Measurements from ENCODE around the gene PAK3.

Gene PAK3

GRCh38 chrX:111124418-111124817, 28.4 kb downstream of the PAK3 start:
- no peak for DNase-seq
- in situ Hi-C loops (cut with MboI; ENCODE audit: low pct_unique_long_range_greater_than_20kb, low sequenced_read_pairs) = no loop called here

DNA sequence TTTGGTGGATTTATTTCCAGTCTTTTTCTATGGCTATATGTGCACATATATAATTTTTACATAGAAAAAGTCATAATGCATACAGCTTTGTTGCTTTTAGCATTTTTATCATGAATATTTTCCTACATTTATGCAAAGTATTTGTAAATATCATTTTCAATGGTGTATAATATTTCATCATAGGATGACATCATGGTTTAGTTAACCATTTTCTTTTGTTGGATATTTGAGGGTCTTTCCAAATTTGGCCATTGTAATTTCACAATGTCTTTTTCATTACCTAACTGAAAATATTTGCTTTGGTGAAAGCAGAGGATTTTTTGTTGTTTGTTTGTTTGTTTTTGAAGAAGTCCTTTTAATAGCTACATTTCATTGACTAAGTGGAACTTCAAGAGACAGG, 31.0 kb downstream of the PAK3 start:
- in situ Hi-C loops (cut with MboI; ENCODE audit: low pct_unique_long_range_greater_than_20kb, low sequenced_read_pairs) = no loop called here
- no peak for DNase-seq

- in situ Hi-C loops (cut with MboI; ENCODE audit: low pct_unique_long_range_greater_than_20kb, low sequenced_read_pairs) = no loop called here
- DNase-seq = no peak
Observed at GRCh38 chrX:111129921-111130320, 33.9 kb downstream of the PAK3 start.

DNA sequence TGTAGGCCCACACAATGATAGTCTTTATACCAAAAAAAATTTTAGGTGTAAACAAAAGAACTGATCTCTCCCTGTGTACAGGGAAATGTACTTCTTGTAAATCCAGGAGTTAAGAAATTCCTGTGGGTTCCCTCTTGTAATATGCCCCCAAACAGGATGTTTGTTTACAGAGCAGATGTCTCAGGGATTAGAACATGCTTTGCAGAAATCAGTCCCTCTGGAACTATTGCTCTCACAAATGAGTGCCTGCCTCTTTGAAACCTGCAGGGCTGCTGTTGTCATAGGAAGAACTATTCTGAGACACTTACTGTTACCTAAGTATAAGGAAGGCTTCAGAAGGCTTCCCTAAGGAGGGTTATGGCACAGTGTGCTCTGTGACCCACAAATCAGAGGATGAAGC, 35.6 kb downstream of the PAK3 start:
- in situ Hi-C loops (cut with MboI; ENCODE audit: low pct_unique_long_range_greater_than_20kb, low sequenced_read_pairs) = no loop called here
- DNase-seq = no peak

DNA sequence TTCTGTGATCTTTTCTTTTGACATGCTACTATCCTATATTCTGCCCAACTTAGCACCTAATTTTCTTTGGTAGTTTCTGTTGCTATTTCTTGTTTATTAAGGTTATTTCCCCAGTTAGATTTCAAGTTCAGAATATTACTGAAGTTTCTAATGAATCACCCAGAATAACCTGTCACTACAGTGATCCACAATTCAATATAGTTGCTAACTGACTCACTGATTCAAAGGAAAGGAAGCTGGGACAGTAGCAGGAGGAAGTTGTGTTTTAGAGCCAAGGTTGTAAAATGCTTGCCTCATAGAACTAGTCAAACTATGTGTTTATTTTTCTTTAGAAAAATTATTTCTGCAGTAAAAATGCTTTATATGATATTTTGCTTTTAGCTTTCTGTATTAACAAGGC, 37.4 kb downstream of the PAK3 start:
- no peak for DNase-seq

GRCh38 chrX:111145878-111146277, 49.9 kb downstream of the PAK3 start:
- in situ Hi-C loops (cut with MboI; ENCODE audit: low pct_unique_long_range_greater_than_20kb, low sequenced_read_pairs) = no loop called here

More for the DNA sequence above, 37.4 kb downstream of the PAK3 start:
- in situ Hi-C loops (cut with MboI; ENCODE audit: low pct_unique_long_range_greater_than_20kb, low sequenced_read_pairs) = no loop called here

DNA sequence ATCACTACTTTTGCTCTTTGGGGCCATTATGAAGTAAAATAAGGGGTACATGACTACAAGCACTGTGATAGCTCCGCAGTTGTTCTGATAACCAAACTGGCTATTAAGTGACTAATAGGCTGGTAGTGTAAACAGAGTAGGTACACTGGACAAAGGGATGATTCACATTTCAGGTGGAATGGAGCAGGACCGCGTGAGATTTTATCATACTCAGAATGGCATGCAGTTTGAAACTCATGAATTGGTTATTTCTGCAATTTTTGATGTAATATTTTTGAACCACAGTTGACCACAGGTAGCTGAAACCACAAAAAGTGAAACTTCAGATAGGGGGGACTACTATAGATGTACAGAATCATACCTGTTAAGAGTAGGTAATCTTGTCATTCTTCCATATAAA, 55.8 kb downstream of the PAK3 start:
- no peak for DNase-seq
- in situ Hi-C loops (cut with MboI; ENCODE audit: low pct_unique_long_range_greater_than_20kb, low sequenced_read_pairs) = no loop called here

More at GRCh38 chrX:111145878-111146277, 49.9 kb downstream of the PAK3 start:
- DNase-seq = no peak

DNA sequence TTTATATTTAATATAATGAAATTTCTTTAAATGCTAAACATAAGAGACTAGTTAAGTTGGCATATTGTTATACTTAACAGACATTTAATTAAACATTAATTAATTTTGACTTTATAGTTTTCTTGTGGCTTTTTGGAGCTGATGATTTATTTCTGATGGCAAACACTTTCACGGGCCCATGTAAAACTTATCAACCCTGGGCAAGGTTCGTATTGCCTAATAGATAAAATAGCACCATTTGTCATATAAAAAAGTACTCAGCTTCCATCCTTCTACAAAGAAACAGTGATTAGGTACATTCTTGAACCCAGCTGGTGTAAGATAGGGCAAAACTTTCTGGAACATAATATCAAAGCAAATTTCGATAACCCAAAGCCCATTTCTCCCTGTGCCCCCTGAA, 63.2 kb downstream of the PAK3 start:
- no peak for DNase-seq
- in situ Hi-C loops (cut with MboI; ENCODE audit: low pct_unique_long_range_greater_than_20kb, low sequenced_read_pairs) = no loop called here

- peak; percentile 20 for DNase-seq
Observed at GRCh38 chrX:111164728-111165127, 68.7 kb downstream of the PAK3 start.

GRCh38 chrX:111165902-111166301, 69.9 kb downstream of the PAK3 start:
- in situ Hi-C loops (cut with MboI; ENCODE audit: low pct_unique_long_range_greater_than_20kb, low sequenced_read_pairs) = no loop called here
- DNase-seq = no peak

More at GRCh38 chrX:111164728-111165127, 68.7 kb downstream of the PAK3 start:
- in situ Hi-C loops (cut with MboI; ENCODE audit: low pct_unique_long_range_greater_than_20kb, low sequenced_read_pairs) = no loop called here

- no peak for DNase-seq
- in situ Hi-C loops (cut with MboI; ENCODE audit: low pct_unique_long_range_greater_than_20kb, low sequenced_read_pairs) = no loop called here
Observed at GRCh38 chrX:111167334-111167733, 71.3 kb downstream of the PAK3 start.

DNA sequence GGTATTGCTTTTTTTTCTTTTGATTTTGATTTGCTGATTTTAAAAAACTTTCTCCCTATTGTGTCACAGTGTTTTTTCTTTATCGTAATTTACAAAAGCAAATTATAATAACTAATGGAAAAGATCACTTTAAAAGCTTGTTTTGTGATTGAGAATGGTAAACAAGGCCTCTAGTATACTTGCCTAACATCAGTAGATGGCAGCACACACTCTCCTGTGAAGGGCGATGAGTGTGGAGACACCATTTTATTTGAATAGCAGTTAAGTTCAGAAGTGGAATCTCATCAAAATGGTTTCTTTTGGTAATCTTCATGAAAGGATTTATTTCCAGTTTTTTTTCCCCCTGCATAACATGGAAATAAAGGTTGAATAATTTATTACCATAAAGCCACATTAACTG, 72.3 kb downstream of the PAK3 start:
- in situ Hi-C loops (cut with MboI; ENCODE audit: low pct_unique_long_range_greater_than_20kb, low sequenced_read_pairs) = no loop called here
- peak; percentile 19 for DNase-seq

GRCh38 chrX:111169141-111169540, 73.2 kb downstream of the PAK3 start:
- DNase-seq = no peak
- in situ Hi-C loops (cut with MboI; ENCODE audit: low pct_unique_long_range_greater_than_20kb, low sequenced_read_pairs) = no loop called here

- in situ Hi-C loops (cut with MboI; ENCODE audit: low pct_unique_long_range_greater_than_20kb, low sequenced_read_pairs) = no loop called here
- no peak for DNase-seq
Observed at GRCh38 chrX:111170017-111170416, 74.0 kb downstream of the PAK3 start.

GRCh38 chrX:111180750-111181240, 84.8 kb downstream of the PAK3 start:
- in situ Hi-C loops (cut with MboI; ENCODE audit: low pct_unique_long_range_greater_than_20kb, low sequenced_read_pairs) = no loop called here
- DNase-seq = no peak

DNA sequence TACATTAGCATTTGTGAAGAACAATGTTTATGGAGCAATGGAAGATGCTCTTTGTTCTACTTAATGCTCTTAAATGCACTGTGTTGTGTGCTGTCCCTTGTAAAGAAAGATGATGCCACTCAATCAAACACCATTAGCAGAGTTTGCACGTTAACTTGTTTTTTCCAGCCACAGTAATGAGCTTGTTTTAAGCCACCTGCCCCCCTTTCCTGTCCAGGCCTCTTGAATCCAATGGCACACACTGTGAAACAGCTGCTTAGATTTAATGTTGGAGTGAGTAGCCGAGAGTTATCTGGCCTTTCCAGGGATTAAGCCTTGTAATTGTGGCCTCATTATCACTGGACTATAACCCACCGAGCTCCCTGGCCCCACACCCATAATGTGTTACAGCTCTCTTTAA, 86.0 kb downstream of the PAK3 start:
- in situ Hi-C loops (cut with MboI; ENCODE audit: low pct_unique_long_range_greater_than_20kb, low sequenced_read_pairs) = no loop called here
- no peak for DNase-seq

GRCh38 chrX:111182997-111183396, 87.0 kb downstream of the PAK3 start:
- in situ Hi-C loops (cut with MboI; ENCODE audit: low pct_unique_long_range_greater_than_20kb, low sequenced_read_pairs) = no loop called here

GRCh38 chrX:111191598-111191997, 95.6 kb downstream of the PAK3 start:
- no peak for DNase-seq
- in situ Hi-C loops (cut with MboI; ENCODE audit: low pct_unique_long_range_greater_than_20kb, low sequenced_read_pairs) = no loop called here

More at GRCh38 chrX:111182997-111183396, 87.0 kb downstream of the PAK3 start:
- no peak for DNase-seq

- DNase-seq = no peak
- in situ Hi-C loops (cut with MboI; ENCODE audit: low pct_unique_long_range_greater_than_20kb, low sequenced_read_pairs) = no loop called here
Observed at GRCh38 chrX:111199505-111199904, 103.5 kb downstream of the PAK3 start.

- DNase-seq = no peak
- in situ Hi-C loops (cut with MboI; ENCODE audit: low pct_unique_long_range_greater_than_20kb, low sequenced_read_pairs) = no loop called here
Observed at GRCh38 chrX:111200327-111200726, 104.3 kb downstream of the PAK3 start.

DNA sequence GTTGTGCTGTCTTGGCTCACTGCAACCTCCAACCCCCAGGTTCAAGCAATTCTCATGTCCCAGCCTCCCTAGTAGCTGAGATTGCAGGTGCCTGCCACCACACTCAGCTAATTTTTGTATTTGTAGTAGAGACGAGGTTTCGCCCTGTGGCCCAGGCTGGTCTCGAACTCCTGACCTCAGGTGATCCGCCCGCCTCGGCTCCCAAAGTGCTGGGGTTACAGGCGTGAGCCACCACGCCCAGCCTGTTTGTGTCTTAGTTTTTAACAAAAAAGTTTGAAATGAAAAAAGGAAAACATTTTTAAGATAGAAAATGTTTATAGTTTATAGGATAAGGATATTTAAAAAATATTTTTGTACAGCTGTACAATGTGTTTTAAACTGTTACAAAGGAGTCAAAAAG, 111.9 kb downstream of the PAK3 start:
- in situ Hi-C loops (cut with MboI; ENCODE audit: low pct_unique_long_range_greater_than_20kb, low sequenced_read_pairs) = no loop called here
- no peak for DNase-seq
